ENCODE measurements around the gene SMPD3. TPM values are rescaled to one million over a fixed set of nuclear protein-coding genes. Genes with fewer than 3 reads are reported as not detected.

The SMPD3 gene
- total RNA-seq, 3 donors from 2014 or later = under 0.01 to 15.4 (median 2.9) TPM

- no peaks in the 10 kb centered on the region for H3K4me1 ChIP-seq
- no peaks in the 10 kb centered on the region for H3K9me3 ChIP-seq
- H3K27me3 ChIP-seq = no peaks in the 10 kb centered on the region
- TF ChIP-seq CTCF (IDR thresholded peaks at IDR 0.05) = no peak
- no peak for TF ChIP-seq POLR2AphosphoS5 (IDR thresholded peaks at IDR 0.05)
- TF ChIP-seq POLR2A (IDR thresholded peaks at IDR 0.05) = no peak
- intact Hi-C loops (cut with DNase I; ENCODE audit: low total_unique reads) = no loop called here
- H3K4me3 ChIP-seq = no peak overlapping the region
- no peaks in the 10 kb centered on the region for H3K36me3 ChIP-seq
- DNase-seq (ENCODE audit: low spot score in 2 of 2) = no peak
- no peak overlapping the region for H3K27ac ChIP-seq
Measured at GRCh38 chr16:68364561-68364998, 83.7 kb downstream of the SMPD3 start.

- intact Hi-C loops (cut with DNase I; ENCODE audit: low total_unique reads) = no loop called here
- H3K4me3 ChIP-seq = no peak overlapping the region
- no peak for TF ChIP-seq POLR2AphosphoS5 (IDR thresholded peaks at IDR 0.05)
- TF ChIP-seq POLR2A (IDR thresholded peaks at IDR 0.05) = no peak
- no peak for TF ChIP-seq CTCF (IDR thresholded peaks at IDR 0.05)
- no peaks in the 10 kb centered on the region for H3K4me1 ChIP-seq
- no peak for DNase-seq (ENCODE audit: low spot score in 2 of 2)
- no peaks in the 10 kb centered on the region for H3K27me3 ChIP-seq
- H3K27ac ChIP-seq = no peak overlapping the region
- no peaks in the 10 kb centered on the region for H3K36me3 ChIP-seq
- H3K9me3 ChIP-seq = no peaks in the 10 kb centered on the region
Measured at GRCh38 chr16:68363658-68364521, 84.4 kb downstream of the SMPD3 start.

GRCh38 chr16:68362947-68363657, 85.2 kb downstream of the SMPD3 start:
- Histone ChIP-seq H3K4me1 (no peaks in the 10 kb centered on the region), H3K27ac (no peak overlapping the region), H3K27me3 (no peaks in the 10 kb centered on the region), H3K36me3 (no peaks in the 10 kb centered on the region), H3K4me3 (no peak overlapping the region), H3K9me3 (no peaks in the 10 kb centered on the region)
- intact Hi-C loops (cut with DNase I; ENCODE audit: low total_unique reads) = no loop called here
- no peak for DNase-seq (ENCODE audit: low spot score in 2 of 2)
- TF ChIP-seq CTCF (IDR thresholded peaks at IDR 0.05) (no peak), POLR2AphosphoS5 (IDR thresholded peaks at IDR 0.05) (no peak), POLR2A (IDR thresholded peaks at IDR 0.05) (no peak)

- Histone ChIP-seq H3K9me3 (no peaks in the 10 kb centered on the region), H3K27ac (no peak overlapping the region), H3K36me3 (peaks cover 3% of the 10 kb centered on the region), H3K27me3 (no peaks in the 10 kb centered on the region), H3K4me3 (no peak overlapping the region), H3K4me1 (no peaks in the 10 kb centered on the region)
- no peak for DNase-seq (ENCODE audit: low spot score in 2 of 2)
- no peak for TF ChIP-seq POLR2AphosphoS5 (IDR thresholded peaks at IDR 0.05)
- no peak for TF ChIP-seq POLR2A (IDR thresholded peaks at IDR 0.05)
- TF ChIP-seq CTCF (IDR thresholded peaks at IDR 0.05) = no peak
- intact Hi-C loops (cut with DNase I; ENCODE audit: low total_unique reads) = no loop called here
Measured at GRCh38 chr16:68362262-68362913, 85.9 kb downstream of the SMPD3 start.
